ENCODE results near the gene KISS1R.
A peak's percentile ranks its signal among the peaks of the same experiment; 100 is the strongest.

The KISS1R gene

DNA sequence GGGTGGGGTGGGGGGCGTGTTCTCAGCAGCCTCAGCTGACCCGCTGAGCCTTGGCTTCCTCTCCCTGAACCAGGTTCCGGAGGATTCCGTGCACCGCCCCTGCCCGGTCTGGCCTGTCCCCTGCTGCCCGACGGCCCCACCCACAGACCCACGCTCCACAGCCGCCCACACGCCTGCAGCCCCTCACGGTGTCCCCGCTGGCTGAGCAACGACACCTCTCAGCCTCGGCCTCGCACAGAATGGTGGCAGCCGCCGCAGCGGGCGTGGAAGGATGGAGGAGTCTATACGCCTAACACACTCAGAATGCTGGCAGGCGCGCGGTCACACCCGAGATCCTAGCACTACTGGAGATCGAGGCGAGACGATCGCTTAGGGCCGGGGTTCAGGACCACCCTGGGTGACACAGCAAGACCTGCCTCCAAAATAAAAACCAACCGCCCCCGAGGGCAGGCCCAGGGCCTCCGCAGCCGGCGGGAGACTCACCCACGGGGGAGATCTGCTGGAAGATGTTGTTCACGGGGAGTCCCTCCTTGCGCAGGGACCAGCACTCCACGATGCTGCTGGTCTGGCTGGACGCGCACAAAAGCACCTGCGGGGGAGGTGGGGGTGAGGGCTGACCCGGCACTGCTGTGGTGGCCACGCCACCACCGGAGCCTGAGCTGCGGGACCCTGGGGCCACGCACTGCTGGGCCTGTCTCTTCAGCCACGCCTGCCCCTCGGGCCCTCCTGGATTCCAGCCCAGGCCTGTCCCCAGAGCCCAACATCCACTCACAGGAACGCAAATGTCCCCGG, 32.5 kb upstream of the KISS1R start:
- no peak for TF ChIP-seq CTCF (IDR thresholded peaks at IDR 0.05; ENCODE audit: low read depth, low read length, missing control alignments)
- DNase-seq (ENCODE audit: extremely low read depth, low read depth), result no peak
- H3K4me3 ChIP-seq (replicated peaks; ENCODE audit: low read depth, low read length), result no peak overlapping the region

DNA sequence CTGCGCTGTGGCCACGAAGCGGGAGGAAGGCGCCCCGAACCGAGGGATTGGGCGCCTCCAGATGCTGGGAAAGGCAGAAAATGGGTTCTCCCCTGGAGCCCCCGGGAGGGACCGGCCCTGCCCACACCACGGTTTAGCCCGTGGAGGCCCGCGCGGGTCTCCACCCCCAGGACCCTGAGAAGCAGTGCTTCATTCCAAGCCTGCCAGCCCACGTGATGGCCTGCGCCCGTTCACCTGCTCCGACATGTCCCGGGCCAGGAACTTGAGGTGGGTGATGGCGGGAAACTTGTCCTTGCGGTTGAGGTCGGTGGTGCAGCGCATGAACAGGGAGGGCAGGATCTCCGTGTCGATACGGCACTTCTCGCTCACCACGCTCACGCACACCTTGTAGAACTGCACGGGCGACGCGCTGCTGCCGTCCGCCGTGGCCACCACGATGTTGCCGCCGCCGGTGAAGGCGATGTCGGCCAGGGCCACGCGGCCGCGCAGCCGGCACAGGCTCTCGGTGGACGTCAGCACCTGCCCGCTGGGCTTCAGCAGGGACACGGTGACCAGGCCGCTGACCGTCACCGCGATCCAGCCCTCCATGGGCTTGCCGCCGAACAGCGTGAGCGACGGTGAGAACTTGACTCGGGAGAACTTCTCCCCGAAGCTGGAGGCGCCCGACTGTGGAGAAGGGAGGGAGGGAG, 31.5 kb upstream of the KISS1R start:
- no peak for TF ChIP-seq CTCF (IDR thresholded peaks at IDR 0.05; ENCODE audit: low read depth, low read length, missing control alignments)
- DNase-seq (ENCODE audit: extremely low read depth, low read depth), result no peak
- H3K4me3 ChIP-seq (replicated peaks; ENCODE audit: low read depth, low read length), result no peak overlapping the region

DNA sequence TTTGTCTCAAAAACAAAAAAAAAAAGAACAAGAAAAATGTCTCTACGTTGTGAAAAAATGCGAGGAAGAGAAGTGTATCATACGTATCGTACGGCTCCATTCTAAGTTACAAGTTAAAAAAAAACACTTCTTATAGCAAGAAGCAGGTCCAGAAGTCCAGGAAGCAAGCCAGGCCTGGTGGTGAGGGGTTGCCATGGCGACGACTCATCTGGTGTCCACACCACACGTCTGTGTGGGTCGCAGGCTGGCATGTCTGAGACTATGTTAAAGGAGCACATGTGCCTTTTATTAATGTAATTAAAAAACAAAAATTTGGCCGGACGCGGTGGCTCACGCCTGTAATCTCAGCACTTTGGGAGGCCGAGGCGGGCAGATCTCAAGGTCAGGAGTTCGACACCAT, 30.1 kb upstream of the KISS1R start:
- no peak overlapping the region for H3K4me3 ChIP-seq (replicated peaks; ENCODE audit: low read depth, low read length)
- peak; percentile 89 for DNase-seq (ENCODE audit: extremely low read depth, low read depth)
- TF ChIP-seq CTCF (IDR thresholded peaks at IDR 0.05; ENCODE audit: low read depth, low read length, missing control alignments), result no peak

DNA sequence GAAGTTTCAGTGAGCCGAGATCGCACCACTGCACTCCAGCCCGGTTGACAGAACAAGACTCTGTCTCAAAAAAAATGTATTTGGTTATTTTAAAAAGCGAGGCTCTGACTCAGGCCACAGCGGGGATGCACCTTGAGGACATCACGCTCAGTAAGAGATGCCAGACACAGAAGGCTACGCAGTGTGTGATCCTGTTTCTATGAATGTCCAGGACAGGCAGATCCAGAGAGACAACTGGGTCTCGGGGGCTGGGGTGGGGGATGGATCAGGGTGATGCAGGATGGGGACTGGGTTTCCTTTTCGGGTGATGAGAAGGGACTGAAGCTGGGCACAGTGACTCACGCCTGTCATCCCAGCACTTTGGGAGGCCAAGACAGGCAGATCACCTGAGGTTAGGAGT, 29.5 kb upstream of the KISS1R start:
- no peak for DNase-seq (ENCODE audit: extremely low read depth, low read depth)
- no peak overlapping the region for H3K4me3 ChIP-seq (replicated peaks; ENCODE audit: low read depth, low read length)
- TF ChIP-seq CTCF (IDR thresholded peaks at IDR 0.05; ENCODE audit: low read depth, low read length, missing control alignments), result no peak

DNA sequence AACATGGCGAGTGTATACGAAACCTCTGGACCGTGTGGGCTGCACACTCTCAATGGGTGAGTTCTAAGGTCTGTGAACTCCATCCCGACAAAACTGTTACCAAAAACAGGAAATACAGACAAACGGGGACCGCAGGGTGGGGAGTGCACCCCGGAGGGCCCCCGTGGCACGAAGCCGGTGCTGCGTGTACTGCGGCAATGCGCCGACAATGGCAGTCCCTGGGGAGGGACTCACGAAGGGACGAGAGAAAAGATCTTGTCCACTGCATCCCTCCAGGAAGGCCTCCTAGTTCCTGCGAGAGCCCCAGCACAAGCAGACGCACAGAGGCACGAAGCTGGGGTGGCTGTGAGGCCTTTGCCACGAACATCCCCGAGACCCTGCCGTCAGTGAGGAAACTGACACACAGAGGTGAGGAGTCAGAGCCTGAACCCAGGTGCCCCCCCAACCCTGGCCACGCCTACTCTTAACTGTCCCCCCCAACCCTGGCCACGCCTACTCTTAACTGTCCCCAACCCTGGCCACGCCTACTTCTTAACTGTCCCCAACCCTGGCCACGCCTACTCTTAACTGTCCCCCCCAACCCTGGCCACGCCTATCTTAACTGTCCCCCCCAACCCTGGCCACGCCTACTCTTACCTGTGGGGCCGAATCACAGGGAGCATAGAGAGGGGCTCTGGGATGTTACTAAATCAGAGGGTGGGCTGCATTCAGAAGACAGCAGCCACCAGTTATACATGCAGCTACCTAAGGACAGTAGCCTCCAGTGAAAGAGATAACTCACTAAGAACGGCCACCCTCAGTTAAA, 28.4 kb upstream of the KISS1R start:
- DNase-seq (ENCODE audit: extremely low read depth, low read depth), result no peak
- no peak overlapping the region for H3K4me3 ChIP-seq (replicated peaks; ENCODE audit: low read depth, low read length)
- TF ChIP-seq CTCF (IDR thresholded peaks at IDR 0.05; ENCODE audit: low read depth, low read length, missing control alignments), result no peak

GRCh38 chr19:889662-890295, 27.4 kb upstream of the KISS1R start:
- no peak for TF ChIP-seq CTCF (IDR thresholded peaks at IDR 0.05; ENCODE audit: low read depth, low read length, missing control alignments)
- H3K4me3 ChIP-seq (replicated peaks; ENCODE audit: low read depth, low read length), result no peak overlapping the region
- no peak for DNase-seq (ENCODE audit: extremely low read depth, low read depth)
